Ishikawa (cell line): ENCODE data around the gene TSPYL1.

ENCODE experiments used
- CEBPB ChIP-seq: IDR thresholded peaks from 2 replicates; pipeline ENCODE4 v1.6.1; 2012
- CREB1 ChIP-seq: IDR thresholded peaks from 2 replicates; pipeline ENCODE4 v1.6.1; 2012; ENCODE audit warnings: low read depth
- EGR1 ChIP-seq: IDR thresholded peaks from 2 replicates; pipeline ENCODE4 v1.6.1; 2012
- EP300 ChIP-seq: IDR thresholded peaks from 2 replicates; pipeline ENCODE4 v1.6.1; 2012; ENCODE audit warnings: borderline replicate concordance
- FOXM1 ChIP-seq: IDR thresholded peaks from 2 replicates; pipeline ENCODE4 v1.6.1; 2012; ENCODE audit warnings: low read depth, borderline replicate concordance
- MAX ChIP-seq: IDR thresholded peaks from 2 replicates; pipeline ENCODE4 v1.6.1; 2012
- NFIC ChIP-seq: IDR thresholded peaks from 2 replicates; pipeline ENCODE4 v1.6.1; 2012
- RAD21 ChIP-seq: IDR thresholded peaks from 2 replicates; pipeline ENCODE4 v1.6.1; 2012; ENCODE audit warnings: low read depth
- TAF1 ChIP-seq: IDR thresholded peaks from 2 replicates; pipeline ENCODE4 v1.6.1; 2012; ENCODE audit warnings: low read depth, mild to moderate bottlenecking
- TCF12 ChIP-seq: IDR thresholded peaks from 2 replicates; pipeline ENCODE4 v1.6.1; 2012; ENCODE audit warnings: low read depth
- TEAD4 ChIP-seq: IDR thresholded peaks from 2 replicates; pipeline ENCODE4 v1.6.1; 2012
- USF1 ChIP-seq: IDR thresholded peaks from 2 replicates; pipeline ENCODE4 v1.6.1; 2012
- YY1 ChIP-seq: IDR thresholded peaks from 2 replicates; pipeline ENCODE4 v1.6.1; 2012; ENCODE audit warnings: low read depth
- ZBTB7A ChIP-seq: IDR thresholded peaks from 2 replicates; pipeline ENCODE4 v1.6.1; 2012; ENCODE audit warnings: low read depth
- TF ChIP-seq, protein P1 (sequence below): IDR thresholded peaks from 2 replicates; pipeline ENCODE4 v1.6.1; 2012; ENCODE audit warnings: low read depth, mild to moderate bottlenecking

TSPYL1 gene

DNA sequence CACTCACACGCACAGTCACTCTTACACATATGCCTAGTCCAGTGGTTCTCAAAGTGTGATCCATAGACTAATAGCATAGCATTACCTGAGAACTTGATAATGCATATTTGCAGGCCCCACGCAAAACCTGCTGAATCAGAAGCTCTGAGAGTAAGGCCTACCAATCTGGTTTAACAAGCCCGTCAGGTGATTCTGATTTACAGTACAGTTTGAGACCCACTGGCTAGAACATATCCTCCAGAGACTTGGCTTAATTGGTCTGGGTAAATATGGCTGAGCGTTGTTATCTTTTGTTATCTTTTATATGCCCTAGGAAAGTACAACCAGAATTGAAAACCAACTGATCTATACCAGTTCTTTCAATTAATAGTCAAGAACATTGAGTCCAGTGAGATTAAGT lies 35.4 kb downstream of the TSPYL1 start:
- no peak for TF ChIP-seq CEBPB
- TF ChIP-seq ZBTB7A, result no peak
- TF ChIP-seq CREB1, result no peak
- TF ChIP-seq TEAD4, result no peak
- TF ChIP-seq RAD21, result no peak
- TF ChIP-seq USF1, result no peak
- TF ChIP-seq TCF12, result no peak
- TF ChIP-seq YY1, result no peak
- TF ChIP-seq TAF1, result no peak
- no peak for TF ChIP-seq FOXM1
- TF ChIP-seq, protein P1, sequence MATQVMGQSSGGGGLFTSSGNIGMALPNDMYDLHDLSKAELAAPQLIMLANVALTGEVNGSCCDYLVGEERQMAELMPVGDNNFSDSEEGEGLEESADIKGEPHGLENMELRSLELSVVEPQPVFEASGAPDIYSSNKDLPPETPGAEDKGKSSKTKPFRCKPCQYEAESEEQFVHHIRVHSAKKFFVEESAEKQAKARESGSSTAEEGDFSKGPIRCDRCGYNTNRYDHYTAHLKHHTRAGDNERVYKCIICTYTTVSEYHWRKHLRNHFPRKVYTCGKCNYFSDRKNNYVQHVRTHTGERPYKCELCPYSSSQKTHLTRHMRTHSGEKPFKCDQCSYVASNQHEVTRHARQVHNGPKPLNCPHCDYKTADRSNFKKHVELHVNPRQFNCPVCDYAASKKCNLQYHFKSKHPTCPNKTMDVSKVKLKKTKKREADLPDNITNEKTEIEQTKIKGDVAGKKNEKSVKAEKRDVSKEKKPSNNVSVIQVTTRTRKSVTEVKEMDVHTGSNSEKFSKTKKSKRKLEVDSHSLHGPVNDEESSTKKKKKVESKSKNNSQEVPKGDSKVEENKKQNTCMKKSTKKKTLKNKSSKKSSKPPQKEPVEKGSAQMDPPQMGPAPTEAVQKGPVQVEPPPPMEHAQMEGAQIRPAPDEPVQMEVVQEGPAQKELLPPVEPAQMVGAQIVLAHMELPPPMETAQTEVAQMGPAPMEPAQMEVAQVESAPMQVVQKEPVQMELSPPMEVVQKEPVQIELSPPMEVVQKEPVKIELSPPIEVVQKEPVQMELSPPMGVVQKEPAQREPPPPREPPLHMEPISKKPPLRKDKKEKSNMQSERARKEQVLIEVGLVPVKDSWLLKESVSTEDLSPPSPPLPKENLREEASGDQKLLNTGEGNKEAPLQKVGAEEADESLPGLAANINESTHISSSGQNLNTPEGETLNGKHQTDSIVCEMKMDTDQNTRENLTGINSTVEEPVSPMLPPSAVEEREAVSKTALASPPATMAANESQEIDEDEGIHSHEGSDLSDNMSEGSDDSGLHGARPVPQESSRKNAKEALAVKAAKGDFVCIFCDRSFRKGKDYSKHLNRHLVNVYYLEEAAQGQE, result no peak
- TF ChIP-seq NFIC, result no peak
- no peak for TF ChIP-seq EP300
- TF ChIP-seq EGR1, result no peak
- TF ChIP-seq MAX, result no peak

DNA sequence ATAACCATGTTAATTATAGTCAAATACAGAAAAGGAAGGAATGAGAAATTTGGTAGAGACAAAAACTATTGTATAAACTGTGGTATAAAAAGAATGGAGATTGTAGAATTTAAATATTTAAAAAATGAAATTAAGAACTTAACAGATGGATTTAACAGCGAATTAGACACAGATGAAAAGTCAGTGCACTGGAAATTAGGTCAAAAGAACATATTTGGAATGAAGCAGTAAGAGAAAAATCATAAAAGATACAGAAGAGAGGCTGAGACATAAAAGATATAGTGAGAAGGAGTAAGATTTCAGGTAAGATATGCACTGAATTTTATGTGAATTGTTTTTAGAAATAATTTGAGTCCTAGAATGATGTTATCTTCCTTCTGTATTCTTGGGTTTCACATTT lies 39.9 kb downstream of the TSPYL1 start:
- TF ChIP-seq NFIC, result no peak
- TF ChIP-seq MAX, result no peak
- TF ChIP-seq RAD21, result no peak
- TF ChIP-seq EGR1, result no peak
- TF ChIP-seq FOXM1, result no peak
- no peak for TF ChIP-seq ZBTB7A
- TF ChIP-seq TEAD4, result no peak
- no peak for TF ChIP-seq CREB1
- TF ChIP-seq YY1, result no peak
- TF ChIP-seq TCF12, result no peak
- no peak for TF ChIP-seq USF1
- TF ChIP-seq, protein P1, result no peak
- no peak for TF ChIP-seq CEBPB
- TF ChIP-seq TAF1, result no peak

GRCh38 chr6:116239256-116239655 lies 40.5 kb downstream of the TSPYL1 start:
- no peak for TF ChIP-seq EP300
- TF ChIP-seq TEAD4, result no peak
- TF ChIP-seq ZBTB7A, result no peak
- TF ChIP-seq USF1, result no peak
- no peak for TF ChIP-seq CEBPB
- TF ChIP-seq CREB1, result no peak
- TF ChIP-seq, protein P1, result no peak
- no peak for TF ChIP-seq NFIC
- TF ChIP-seq EGR1, result no peak
- no peak for TF ChIP-seq MAX
- no peak for TF ChIP-seq RAD21

GRCh38 chr6:116238083-116238482 lies 41.6 kb downstream of the TSPYL1 start:
- TF ChIP-seq NFIC (no peak), TAF1 (no peak), ZBTB7A (no peak), TCF12 (no peak), YY1 (no peak), TEAD4 (no peak), FOXM1 (no peak), CREB1 (no peak), CEBPB (no peak), EP300 (no peak), MAX (no peak), USF1 (no peak), EGR1 (no peak), RAD21 (no peak)
- TF ChIP-seq, protein P1, result no peak
